Progenitor cell of endocrine pancreas (in vitro differentiated cells): ENCODE data around the gene GNAZ. TPM values are rescaled to one million over a fixed set of nuclear protein-coding genes. Genes with fewer than 3 reads are reported as not detected.

Experiments used
- total RNA-seq: library from RNA; stranded (reverse); gene quantifications from 2 replicates; pipeline ENCODE4 v1.2.1, GENCODE V29; 2021

The GNAZ gene
- total RNA-seq, 1 donor from 2014 or later: 19.2 TPM

Other genes starting within 250 kb of the GNAZ start
- not detected in 2 replicates for gene IGLL5, start 182.7 kb upstream of the GNAZ start, total RNA-seq
- gene RSPH14, start 71.5 kb downstream of the GNAZ start, total RNA-seq: 2.4 and 3.6 TPM in 2 replicates
- gene RAB36, start 75.0 kb downstream of the GNAZ start, total RNA-seq: 10.1 and 10.3 TPM in 2 replicates
- 102 and 106 TPM in 2 replicates for gene BCR, start 110.0 kb downstream of the GNAZ start, total RNA-seq